ENCODE data around the gene GGPS1.

DNA sequence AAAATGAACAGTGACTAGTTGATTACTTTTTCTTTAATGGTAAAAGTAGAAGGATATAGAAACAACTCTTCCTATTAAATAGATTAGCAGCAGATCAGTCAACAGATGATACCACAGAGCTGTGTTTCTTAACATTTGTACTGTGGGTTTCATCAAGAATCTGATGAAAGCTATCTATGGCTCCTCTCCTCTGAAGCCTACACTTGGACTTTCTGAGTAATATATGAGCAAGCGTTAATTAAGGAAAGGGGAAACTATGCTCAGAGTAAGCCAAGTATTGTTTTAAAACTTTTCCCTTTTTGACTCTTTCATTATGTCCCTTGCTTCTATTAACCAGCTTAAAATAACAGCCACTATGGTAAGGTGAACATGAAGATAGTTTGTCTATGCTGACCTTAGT is 11.2 kb upstream of the GGPS1 start:
- TF ChIP-seq EP300 (IDR thresholded peaks at IDR 0.05), result no peak
- TF ChIP-seq, protein P1, sequence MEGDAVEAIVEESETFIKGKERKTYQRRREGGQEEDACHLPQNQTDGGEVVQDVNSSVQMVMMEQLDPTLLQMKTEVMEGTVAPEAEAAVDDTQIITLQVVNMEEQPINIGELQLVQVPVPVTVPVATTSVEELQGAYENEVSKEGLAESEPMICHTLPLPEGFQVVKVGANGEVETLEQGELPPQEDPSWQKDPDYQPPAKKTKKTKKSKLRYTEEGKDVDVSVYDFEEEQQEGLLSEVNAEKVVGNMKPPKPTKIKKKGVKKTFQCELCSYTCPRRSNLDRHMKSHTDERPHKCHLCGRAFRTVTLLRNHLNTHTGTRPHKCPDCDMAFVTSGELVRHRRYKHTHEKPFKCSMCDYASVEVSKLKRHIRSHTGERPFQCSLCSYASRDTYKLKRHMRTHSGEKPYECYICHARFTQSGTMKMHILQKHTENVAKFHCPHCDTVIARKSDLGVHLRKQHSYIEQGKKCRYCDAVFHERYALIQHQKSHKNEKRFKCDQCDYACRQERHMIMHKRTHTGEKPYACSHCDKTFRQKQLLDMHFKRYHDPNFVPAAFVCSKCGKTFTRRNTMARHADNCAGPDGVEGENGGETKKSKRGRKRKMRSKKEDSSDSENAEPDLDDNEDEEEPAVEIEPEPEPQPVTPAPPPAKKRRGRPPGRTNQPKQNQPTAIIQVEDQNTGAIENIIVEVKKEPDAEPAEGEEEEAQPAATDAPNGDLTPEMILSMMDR (IDR thresholded peaks at IDR 0.05), result no peak
